ENCODE data around the gene ITGB4.

ITGB4 gene

GRCh38 chr17:75698659-75699058, 22.6 kb upstream of the ITGB4 start:
- DNase-seq: no peak

GRCh38 chr17:75701288-75701687, 20.0 kb upstream of the ITGB4 start:
- DNase-seq: no peak

- DNase-seq: no peak
Measured at GRCh38 chr17:75703191-75703590, 18.1 kb upstream of the ITGB4 start.

- no peak for DNase-seq
Measured at GRCh38 chr17:75703591-75703990, 17.7 kb upstream of the ITGB4 start.

GRCh38 chr17:75704963-75705875, 16.0 kb upstream of the ITGB4 start:
- no peak for DNase-seq

GRCh38 chr17:75706042-75706728, 15.1 kb upstream of the ITGB4 start:
- DNase-seq: no peak

- no peak for DNase-seq
Measured at GRCh38 chr17:75707079-75707571, 14.1 kb upstream of the ITGB4 start.

- no peak for DNase-seq
Measured at GRCh38 chr17:75712446-75712845, 8.8 kb upstream of the ITGB4 start.

- DNase-seq: no peak
Measured at GRCh38 chr17:75719732-75720131, 1.5 kb upstream of the ITGB4 start.

GRCh38 chr17:75721463-75722011, 278 bp downstream of the ITGB4 start:
- DNase-seq: peak; percentile 61

GRCh38 chr17:75722076-75722475, 817 bp downstream of the ITGB4 start:
- DNase-seq: no peak

- no peak for DNase-seq
Measured at GRCh38 chr17:75722542-75723095, 1.4 kb downstream of the ITGB4 start.

- DNase-seq: no peak
Measured at GRCh38 chr17:75723171-75723930, 2.1 kb downstream of the ITGB4 start.

- no peak for DNase-seq
Measured at GRCh38 chr17:75724016-75725003, 3.1 kb downstream of the ITGB4 start.

GRCh38 chr17:75725504-75725903, 4.2 kb downstream of the ITGB4 start:
- DNase-seq: no peak

- DNase-seq: no peak
Measured at GRCh38 chr17:75727391-75727790, 6.1 kb downstream of the ITGB4 start.

- no peak for DNase-seq
Measured at GRCh38 chr17:75729351-75729750, 8.1 kb downstream of the ITGB4 start.

GRCh38 chr17:75730065-75730464, 8.8 kb downstream of the ITGB4 start:
- no peak for DNase-seq

GRCh38 chr17:75731086-75731715, 9.9 kb downstream of the ITGB4 start:
- no peak for DNase-seq

GRCh38 chr17:75731716-75732498, 10.6 kb downstream of the ITGB4 start:
- no peak for DNase-seq
